PFSK-1 (cell line): Measurements from ENCODE around the gene CAPN9.

ENCODE experiments used
- POLR2AphosphoS5 ChIP-seq: IDR thresholded peaks from 2 replicates; pipeline ENCODE4 v1.6.1; 2012; ENCODE audit warnings: low read depth, mild to moderate bottlenecking, control low read depth, low read length, moderate library complexity
- REST ChIP-seq, 2 experiments: IDR thresholded peaks; 2 replicates each; pipeline versions ENCODE4 v1.6.1 to v1.8.0; 2011 to 2012; ENCODE audit warnings: low read depth in 2 of 2, low read length in 2 of 2, control low read depth in 1 of 2, inconsistent platforms in 1 of 2, mild to moderate bottlenecking in 1 of 2, moderate library complexity in 1 of 2; ENCODE audit not compliant: insufficient read depth in 1 of 2
- SIN3A ChIP-seq: IDR thresholded peaks from 2 replicates; pipeline ENCODE4 v1.6.1; 2012; ENCODE audit warnings: mild to moderate bottlenecking, low read length, moderate library complexity, borderline replicate concordance; ENCODE audit not compliant: insufficient read depth
- TAF1 ChIP-seq: IDR thresholded peaks from 2 replicates; pipeline ENCODE4 v1.6.1; 2012; ENCODE audit warnings: low read length, control low read depth, borderline replicate concordance; ENCODE audit not compliant: insufficient read depth

GRCh38 chr1:230750986-230751625, 3.9 kb downstream of the CAPN9 start:
- TF ChIP-seq POLR2AphosphoS5 (no peak), REST (IDR thresholded peaks at IDR 0.05; ENCODE audit: insufficient read depth in 1 of 2, low read depth in 2 of 2, low read length in 2 of 2) (no peak), TAF1 (no peak), SIN3A (no peak)
